SK-N-SH treated with all-trans-retinoic acid at 6 μM for 48 hours (cell line): ENCODE measurements around the gene BACH2.

Experiments used
- ARNTL ChIP-seq: fragments of 450-650 bp; formaldehyde crosslinking; IDR thresholded peaks from 2 replicates; pipeline ENCODE4 v1.5.0; 2020; ENCODE audit warnings: low read depth, mild to moderate bottlenecking, moderate library complexity, borderline replicate concordance
- ESRRG ChIP-seq: fragments of 250-450 bp; sonication (Bioruptor Pico); IDR thresholded peaks from 2 replicates; pipeline ENCODE4 v1.6.1; 2021; ENCODE audit warnings: mild to moderate bottlenecking
- GLIS3 ChIP-seq: fragments of 250-450 bp; sonication (Bioruptor Pico); IDR thresholded peaks from 2 replicates; pipeline ENCODE4 v1.5.0; 2020; ENCODE audit warnings: mild to moderate bottlenecking, moderate library complexity
- ISL1 ChIP-seq: fragments of 250-450 bp; sonication (Bioruptor Pico); IDR thresholded peaks from 2 replicates; pipeline ENCODE4 v2.1.2; 2022; ENCODE audit warnings: mild to moderate bottlenecking, moderate library complexity
- PPARA ChIP-seq: fragments of 250-450 bp; sonication (Bioruptor Pico); IDR thresholded peaks from 2 replicates; pipeline ENCODE4 v1.5.0; 2020; ENCODE audit warnings: mild to moderate bottlenecking, borderline replicate concordance
- TCF4 ChIP-seq: fragments of 250-450 bp; sonication (Bioruptor Pico); IDR thresholded peaks from 2 replicates; pipeline ENCODE4 v1.8.0; 2021; ENCODE audit warnings: mild to moderate bottlenecking, moderate library complexity, borderline replicate concordance
- TOX ChIP-seq: fragments of 250-450 bp; sonication (Bioruptor Pico); IDR thresholded peaks from 2 replicates; pipeline ENCODE4 v1.8.0; 2021; ENCODE audit warnings: mild to moderate bottlenecking, moderate library complexity, borderline replicate concordance
- ZFP3 ChIP-seq: fragments of 250-450 bp; sonication (Bioruptor Pico); IDR thresholded peaks from 2 replicates; pipeline ENCODE4 v1.5.0; 2020; ENCODE audit warnings: mild to moderate bottlenecking, moderate library complexity
- ZFP30 ChIP-seq: fragments of 450-650 bp; formaldehyde crosslinking; IDR thresholded peaks from 2 replicates; pipeline ENCODE4 v1.5.0; 2022; ENCODE audit warnings: mild to moderate bottlenecking, moderate library complexity
- TF ChIP-seq, protein P1 (sequence below): fragments of 250-450 bp; sonication (Bioruptor Pico); IDR thresholded peaks from 2 replicates; pipeline ENCODE4 v1.5.0; 2020; ENCODE audit warnings: mild to moderate bottlenecking, moderate library complexity

DNA sequence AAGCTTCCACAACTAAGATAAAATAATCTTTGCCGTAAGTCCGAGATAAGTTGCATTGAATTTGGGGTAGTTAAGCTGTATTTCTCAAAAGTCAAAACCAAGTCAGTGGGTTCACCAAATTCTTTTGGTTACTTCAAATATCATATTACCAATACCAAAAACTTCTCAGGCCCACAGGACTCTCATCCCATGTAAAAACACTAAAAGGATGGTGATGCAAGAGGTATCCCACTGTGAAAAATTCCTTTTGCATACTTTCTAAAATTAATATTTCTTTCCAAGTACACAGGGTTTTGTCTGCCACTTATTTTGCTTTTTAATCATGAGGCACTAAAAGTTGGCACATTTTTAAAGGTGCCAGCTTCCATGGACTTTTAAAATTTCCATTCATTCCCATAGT lies 251.1 kb downstream of the BACH2 start:
- TF ChIP-seq GLIS3, result no peak
- no peak for TF ChIP-seq ZFP3 (CRISPR knock-in tag)
- TF ChIP-seq, protein P1, sequence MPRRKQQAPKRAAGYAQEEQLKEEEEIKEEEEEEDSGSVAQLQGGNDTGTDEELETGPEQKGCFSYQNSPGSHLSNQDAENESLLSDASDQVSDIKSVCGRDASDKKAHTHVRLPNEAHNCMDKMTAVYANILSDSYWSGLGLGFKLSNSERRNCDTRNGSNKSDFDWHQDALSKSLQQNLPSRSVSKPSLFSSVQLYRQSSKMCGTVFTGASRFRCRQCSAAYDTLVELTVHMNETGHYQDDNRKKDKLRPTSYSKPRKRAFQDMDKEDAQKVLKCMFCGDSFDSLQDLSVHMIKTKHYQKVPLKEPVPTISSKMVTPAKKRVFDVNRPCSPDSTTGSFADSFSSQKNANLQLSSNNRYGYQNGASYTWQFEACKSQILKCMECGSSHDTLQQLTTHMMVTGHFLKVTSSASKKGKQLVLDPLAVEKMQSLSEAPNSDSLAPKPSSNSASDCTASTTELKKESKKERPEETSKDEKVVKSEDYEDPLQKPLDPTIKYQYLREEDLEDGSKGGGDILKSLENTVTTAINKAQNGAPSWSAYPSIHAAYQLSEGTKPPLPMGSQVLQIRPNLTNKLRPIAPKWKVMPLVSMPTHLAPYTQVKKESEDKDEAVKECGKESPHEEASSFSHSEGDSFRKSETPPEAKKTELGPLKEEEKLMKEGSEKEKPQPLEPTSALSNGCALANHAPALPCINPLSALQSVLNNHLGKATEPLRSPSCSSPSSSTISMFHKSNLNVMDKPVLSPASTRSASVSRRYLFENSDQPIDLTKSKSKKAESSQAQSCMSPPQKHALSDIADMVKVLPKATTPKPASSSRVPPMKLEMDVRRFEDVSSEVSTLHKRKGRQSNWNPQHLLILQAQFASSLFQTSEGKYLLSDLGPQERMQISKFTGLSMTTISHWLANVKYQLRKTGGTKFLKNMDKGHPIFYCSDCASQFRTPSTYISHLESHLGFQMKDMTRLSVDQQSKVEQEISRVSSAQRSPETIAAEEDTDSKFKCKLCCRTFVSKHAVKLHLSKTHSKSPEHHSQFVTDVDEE (CRISPR knock-in tag), result no peak
- TF ChIP-seq TCF4 (CRISPR knock-in tag), result no peak
- TF ChIP-seq ISL1 (CRISPR knock-in tag), result no peak
- TF ChIP-seq ZFP30 (CRISPR knock-in tag), result no peak
- no peak for TF ChIP-seq TOX
- TF ChIP-seq PPARA (CRISPR knock-in tag), result no peak
- no peak for TF ChIP-seq ARNTL (CRISPR knock-in tag)
- no peak for TF ChIP-seq ESRRG
